HepG2 (cell line): Measurements from ENCODE around the gene MORN3. TPM values are rescaled to one million over a fixed set of nuclear protein-coding genes. Genes with fewer than 3 reads are reported as not detected.

Experiments used
- ATAC-seq: fragments of 200-7000 bp; cut with Tn5 transposase; 3 replicates; pipeline ENCODE4 v1.9.1; 2020; ENCODE audit warnings: mild to moderate bottlenecking, moderate library complexity
- BruUV-seq: library from RNA; stranded (reverse); fragments of 400-500 nt; replicated peaks from 2 replicates; lab custom pipeline; 2021; lab: Mats Ljungman, UMichigan
- CTCF ChIA-PET: fragments of 300-600 bp; formaldehyde crosslinking; extraction: SDS; loops from one replicate; lab custom pipeline; 2021; ENCODE audit warnings: low total read pairs, inconsistent platforms, low intra/inter-chr PET ratio; lab: Yijun Ruan, JAX
- POLR2A ChIA-PET: fragments of 350-600 bp; sonication (Branson Sonifier 250); formaldehyde crosslinking; loops from one replicate; lab custom pipeline; 2020; ENCODE audit warnings: antibody characterized with exemption, inconsistent platforms; lab: Yijun Ruan, JAX
- DNase-seq: peaks from one replicate; pipeline ENCODE4 v3.0.0-alpha.2; 2015; ENCODE audit warnings: low spot score
- FAIRE-seq: peaks from 3 replicates; lab custom pipeline; 2011; peaks lifted over from hg19 to GRCh38; lab: Jason Lieb, UNC
- H2AFZ ChIP-seq: one replicate; pipeline ENCODE4 v1.6.1; 2011; ENCODE audit warnings: low read length, inconsistent platforms
- H3K27ac ChIP-seq: fragments of 300-600 bp; 3 replicates; pipeline ENCODE4 v1.8.0; 2011; ENCODE audit warnings: mixed run types, mild to moderate bottlenecking, mixed read lengths, low read length, inconsistent platforms; ENCODE audit not compliant: insufficient read depth; ENCODE audit errors: extremely low read length
- H3K27me3 ChIP-seq, 2 experiments: fragments of 200-600 bp in 1 of 2; 2 replicates in 1 of 2; 3 replicates in 1 of 2; pipeline versions ENCODE4 v1.6.0 to v1.8.0; 2011; ENCODE audit warnings: low read length in 2 of 2, mild to moderate bottlenecking in 2 of 2, moderate library complexity in 2 of 2, inconsistent platforms in 1 of 2; ENCODE audit not compliant: insufficient read depth in 2 of 2, control insufficient read depth in 1 of 2
- H3K36me3 ChIP-seq, 2 experiments: fragments of 200-600 bp in 1 of 2; replicated peaks in 1 of 2; 2 replicates in 1 of 2; 3 replicates in 1 of 2; pipeline versions ENCODE4 v1.5.1 to v1.8.0; 2011; ENCODE audit warnings: low read length in 2 of 2, inconsistent platforms in 1 of 2; ENCODE audit not compliant: insufficient read depth in 2 of 2, control insufficient read depth in 1 of 2
- H3K4me1 ChIP-seq: 2 replicates; pipeline ENCODE4 v1.5.1; 2012; ENCODE audit warnings: low read length, inconsistent platforms; ENCODE audit not compliant: insufficient read depth
- H3K4me2 ChIP-seq: 2 replicates; pipeline ENCODE4 v1.6.0; 2011; ENCODE audit warnings: low read depth, low read length, inconsistent platforms
- H3K4me3 ChIP-seq, 3 experiments: fragments of 200-600 bp in 1 of 3; sonication (generic), shearing (Covaris generic) in 1 of 3; replicated peaks in 1 of 3; 2 replicates each; pipeline ENCODE4 v1.5.1; 2011 to 2016; ENCODE audit warnings: low read length in 3 of 3, inconsistent platforms in 2 of 3, low read depth in 2 of 3, mild to moderate bottlenecking in 2 of 3, control low read depth in 1 of 3, mixed read lengths in 1 of 3; ENCODE audit not compliant: insufficient read depth in 1 of 3
- H3K79me2 ChIP-seq: one replicate; pipeline ENCODE4 v1.6.1; 2011; ENCODE audit warnings: low read length, inconsistent platforms; ENCODE audit not compliant: insufficient read depth
- H3K9ac ChIP-seq: 2 replicates; pipeline ENCODE4 v1.6.0; 2011; ENCODE audit warnings: mild to moderate bottlenecking, low read depth, low read length, inconsistent platforms; ENCODE audit not compliant: insufficient read depth
- H3K9me3 ChIP-seq: 2 replicates; pipeline ENCODE4 v1.5.1; 2012; ENCODE audit warnings: mild to moderate bottlenecking, low read length
- H4K20me1 ChIP-seq: 2 replicates; pipeline ENCODE4 v1.6.0; 2011; ENCODE audit warnings: inconsistent platforms, mild to moderate bottlenecking, low read length, moderate library complexity; ENCODE audit not compliant: insufficient read depth
- CBX2 ChIP-seq, 2 experiments: fragments of 200-600 bp in 1 of 2; sonication (generic); formaldehyde crosslinking in 1 of 2; IDR thresholded peaks; 2 replicates each; pipeline versions ENCODE4 v1.7.0 to v1.8.1; 2018 to 2022; ENCODE audit warnings: low read depth in 2 of 2, low read length in 1 of 2, mild to moderate bottlenecking in 1 of 2, missing genetic modification reagents in 1 of 2
- ETV5 ChIP-seq: IDR thresholded peaks from 2 replicates; pipeline ENCODE4 v1.6.1; 2018; ENCODE audit warnings: missing biosample characterization, missing genetic modification reagents, inconsistent platforms, borderline replicate concordance
- HMGXB3 ChIP-seq: sonication (generic); formaldehyde crosslinking; IDR thresholded peaks from 2 replicates; pipeline ENCODE4 v1.4.0; 2020; ENCODE audit warnings: missing genetic modification reagents, borderline replicate concordance
- NONO ChIP-seq, 2 experiments: fragments of 450-650 bp in 1 of 2; sonication (generic) in 1 of 2; formaldehyde crosslinking in 1 of 2; IDR thresholded peaks in 1 of 2; conservative IDR thresholded peaks in 1 of 2; 2 replicates each; pipeline versions ENCODE4 v1.6.1 to v1.8.0; 2017 to 2022; ENCODE audit warnings: mild to moderate bottlenecking in 1 of 2, missing genetic modification reagents in 1 of 2, moderate library complexity in 1 of 2
- POGZ ChIP-seq: sonication (generic); formaldehyde crosslinking; IDR thresholded peaks from 2 replicates; pipeline ENCODE4 v1.4.0; 2020; ENCODE audit warnings: mild to moderate bottlenecking, missing genetic modification reagents
- PREB ChIP-seq: sonication (generic); formaldehyde crosslinking; IDR thresholded peaks from 2 replicates; pipeline ENCODE4 v1.4.0; 2020; ENCODE audit warnings: missing genetic modification reagents
- PTBP1 ChIP-seq: fragments of 200-400 bp; formaldehyde crosslinking; IDR thresholded peaks from 2 replicates; pipeline ENCODE4 v1.6.1; 2018; ENCODE audit warnings: low read length, low read depth; ENCODE audit not compliant: poor library complexity, severe bottlenecking
- RARA ChIP-seq: IDR thresholded peaks from 2 replicates; pipeline ENCODE4 v1.6.1; 2016; ENCODE audit warnings: missing genetic modification reagents, missing compliant biosample characterization
- RELA ChIP-seq: sonication (generic); formaldehyde crosslinking; IDR thresholded peaks from 2 replicates; pipeline ENCODE4 v1.4.0; 2020; ENCODE audit warnings: missing genetic modification reagents
- THRA ChIP-seq: sonication (generic); formaldehyde crosslinking; IDR thresholded peaks from 2 replicates; pipeline ENCODE4 v1.4.0; 2020; ENCODE audit warnings: missing genetic modification reagents, borderline replicate concordance
- ZNF101 ChIP-seq: sonication (generic); formaldehyde crosslinking; IDR thresholded peaks from 2 replicates; pipeline ENCODE4 v1.4.0; 2020; ENCODE audit warnings: mild to moderate bottlenecking, low read depth, missing genetic modification reagents, borderline replicate concordance
- ZNF367 ChIP-seq: sonication (generic); formaldehyde crosslinking; IDR thresholded peaks from 2 replicates; pipeline ENCODE4 v1.4.0; 2020; ENCODE audit warnings: missing genetic modification reagents, borderline replicate concordance
- ZNF432 ChIP-seq: sonication (generic); formaldehyde crosslinking; IDR thresholded peaks from 2 replicates; pipeline ENCODE4 v1.5.0; 2020; ENCODE audit warnings: missing genetic modification reagents, mild to moderate bottlenecking, borderline replicate concordance
- ZNF678 ChIP-seq: sonication (generic); formaldehyde crosslinking; IDR thresholded peaks from 2 replicates; pipeline ENCODE4 v1.4.0; 2020; ENCODE audit warnings: mild to moderate bottlenecking, missing genetic modification reagents
- WGBS: methylation state at CpG from one replicate; pipeline ENCODE4 v1.1.6; 2017; ENCODE audit warnings: low lambda C conversion rate; 5-methylcytosine and 5-hydroxymethylcytosine counted together
- in situ Hi-C: cut with HindIII; loops from 2 replicates; pipeline ENCODE4 v1.10.0; 2017; ENCODE audit warnings: low pct_unique_long_range_greater_than_20kb; ENCODE audit not compliant: extremely low pct_ligation_motif_present
- intact Hi-C: fragments of 100-400 bp; cut with micrococcal nuclease; formaldehyde crosslinking; loops from one replicate; pipeline ENCODE4 v1.10.0; 2022; ENCODE audit not compliant: unreplicated experiment
- polyA plus RNA-seq, 8 experiments: library from polyadenylated mRNA; depleted of rRNA in 3 of 8; stranded (reverse) in 7 of 8; unstranded in 1 of 8; fragments of >200 nt; fragmentation: Illumina TruSeq in 4 of 8; extraction: Trizol in 4 of 8; gene quantifications; 2 replicates each; pipeline versions ENCODE4 v1.2.1 to v1.2.3, GENCODE V29; 2011 to 2016; ENCODE audit warnings: low read depth in 4 of 8, missing spikeins in 1 of 8, mixed read lengths in 1 of 8; ENCODE audit not compliant: insufficient read depth in 1 of 8
- total RNA-seq, 5 experiments: library from RNA; depleted of rRNA; stranded (reverse); fragments of >200 nt; fragmentation: Illumina TruSeq; extraction: Trizol; gene quantifications; 2 replicates each; pipeline ENCODE4 v1.2.3, GENCODE V29; 2016; ENCODE audit warnings: low read depth in 1 of 5

The MORN3 gene
- total and polyA plus RNA-seq, 2 of the 13 experiments (the other 11 are each of a cell fraction or from before 2014, with no cell fraction given) = 1.1 to 2.0 TPM

GRCh38 chr12:121630791-121631355 lies 38.6 kb downstream of the MORN3 start:
- no peaks in the 10 kb centered on the region for H3K27me3 ChIP-seq
- no peak overlapping the region for H3K4me2 ChIP-seq
- WGBS = 97% methylated on average over 7 of the region's 7 CpGs
- no peaks in the 10 kb centered on the region for H3K9me3 ChIP-seq
- peaks cover 13% of the 10 kb centered on the region for H3K79me2 ChIP-seq
- POLR2A ChIA-PET = no interaction called here
- CTCF ChIA-PET = no interaction called here
- BruUV-seq = no TSS peak
- ATAC-seq (no peak), FAIRE-seq (no peak), DNase-seq (no peak)
- peaks cover 58% of the 10 kb centered on the region for H3K4me1 ChIP-seq
- H3K36me3 ChIP-seq = no peaks in the 10 kb centered on the region; a peak in 2 of 5 replicates
- H3K4me3 ChIP-seq = no peak overlapping the region
- H4K20me1 ChIP-seq = no peaks in the 10 kb centered on the region; the same call in 1 of the 2 replicates
- no peak overlapping the region for H2AFZ ChIP-seq
- H3K9ac ChIP-seq = no peak overlapping the region
- H3K27ac ChIP-seq = no peak overlapping the region
- in situ Hi-C loops (no loop called here), intact Hi-C loops (no loop called here)
- TF ChIP-seq ZNF101 (CRISPR knock-in tag) (no peak), RELA (no peak), ETV5 (no peak), ZNF432 (no peak), PTBP1 (no peak), CBX2 (IDR thresholded peaks at IDR 0.05; ENCODE audit: low read depth, low read length) (no peak), CBX2 (CRISPR knock-in tag; IDR thresholded peaks at IDR 0.05; ENCODE audit: low read depth) (no peak), RARA (CRISPR knock-in tag) (no peak), ZNF367 (CRISPR knock-in tag) (no peak), THRA (no peak), POGZ (CRISPR knock-in tag) (no peak), HMGXB3 (CRISPR knock-in tag) (no peak), PREB (CRISPR knock-in tag) (no peak), ZNF678 (CRISPR knock-in tag) (no peak), NONO (IDR thresholded peaks at IDR 0.05) (no peak), NONO (CRISPR knock-in tag; conservative IDR thresholded peaks at IDR 0.05) (no peak)
